Prostate gland (tissue), 2 donors: ENCODE measurements around the gene CDK14. TPM values are rescaled to one million over a fixed set of nuclear protein-coding genes. Genes with fewer than 3 reads are reported as not detected.

ENCODE experiments used
- DNase-seq: peaks from one replicate; pipeline ENCODE4 v3.0.0-alpha.2; 2019; ENCODE audit warnings: low spot score
- H3K27ac ChIP-seq, 2 donors: fragments of 200-600 bp; sonication (generic); 2 replicates each; pipeline ENCODE4 v1.5.1; 2017 to 2019
- H3K27me3 ChIP-seq: fragments of 200-600 bp; sonication (generic); replicated peaks from 2 replicates; pipeline ENCODE4 v1.5.1; 2019; ENCODE audit not compliant: insufficient read depth
- H3K36me3 ChIP-seq, 2 donors: fragments of 200-600 bp; sonication (generic); 1 replicate in 1 of 2; 2 replicates in 1 of 2; pipeline versions ENCODE4 v1.5.1 to v1.8.1; 2017 to 2019
- H3K4me1 ChIP-seq: fragments of 200-600 bp; sonication (generic); replicated peaks from 2 replicates; pipeline ENCODE4 v1.5.1; 2019
- H3K4me3 ChIP-seq, 2 donors: fragments of 200-600 bp; sonication (generic); 2 replicates each; pipeline ENCODE4 v1.5.1; 2017 to 2019
- H3K9me3 ChIP-seq: fragments of 200-600 bp; sonication (generic); 2 replicates; pipeline ENCODE4 v1.5.1; 2017
- POLR2A ChIP-seq: fragments of 450-650 bp; IDR thresholded peaks from one replicate; pipeline ENCODE4 v1.6.1; 2016; ENCODE audit warnings: antibody characterized with exemption, mild to moderate bottlenecking
- POLR2AphosphoS5 ChIP-seq: sonication (generic); formaldehyde crosslinking; IDR thresholded peaks from one replicate; pipeline ENCODE4 v1.6.1; 2017; ENCODE audit warnings: antibody characterized with exemption
- WGBS: methylation state at CpG from one replicate; pipeline ENCODE4 v1.1.5; 2018; 5-methylcytosine and 5-hydroxymethylcytosine counted together
- intact Hi-C: fragments of 100-400 bp; cut with DNase I; formaldehyde crosslinking; loops from one replicate; pipeline ENCODE4 v1.14.2; 2022
- total RNA-seq, 2 donors: library from RNA; depleted of rRNA; stranded (reverse); fragments of >200 nt; gene quantifications; one replicate each; pipeline ENCODE4 v1.1.0, GENCODE V29; 2016
- TF ChIP-seq, protein P1 (sequence below), 4 experiments: fragments of 200-600 bp in 2 of 4; fragments of 450-650 bp in 2 of 4; sonication (generic) in 2 of 4; IDR thresholded peaks; 1 replicate in 3 of 4; 2 replicates in 1 of 4; pipeline ENCODE4 v1.5.1; 2016 to 2019; ENCODE audit warnings: antibody characterized with exemption in 4 of 4, mild to moderate bottlenecking in 2 of 4, moderate library complexity in 2 of 4

CDK14 gene
- total RNA-seq, 2 donors from 2014 or later = 13.7 to 20.7 TPM

DNA sequence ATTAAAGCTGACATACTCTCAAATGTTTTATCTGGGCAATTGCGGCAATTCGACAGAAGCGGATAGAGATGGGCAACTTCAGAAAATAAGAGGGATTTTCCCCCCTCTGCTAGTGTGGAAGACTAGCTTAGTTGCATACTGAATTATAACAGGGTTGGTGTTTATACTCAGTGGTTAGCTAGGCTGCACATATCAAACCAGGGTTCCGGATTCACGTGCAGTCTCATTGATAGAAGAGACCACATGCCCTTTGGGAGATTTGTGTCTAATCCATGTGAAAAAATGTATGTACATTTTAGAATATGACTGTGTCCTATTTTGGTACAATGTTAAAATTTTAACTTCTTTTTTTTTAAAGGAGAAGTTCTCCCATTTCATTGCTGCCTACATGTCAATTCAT is 531.2 kb downstream of the CDK14 start:
- Histone ChIP-seq H3K9me3 (no peaks in the 10 kb centered on the region), H3K36me3 (no peaks in the 10 kb centered on the region), H3K27me3 (no peaks in the 10 kb centered on the region), H3K4me3 (no peak overlapping the region), H3K27ac (no peak overlapping the region), H3K4me1 (no peaks in the 10 kb centered on the region)
- WGBS = 90% methylated on average over 5 of the region's 5 CpGs
- DNase-seq = no peak
- TF ChIP-seq POLR2A (no peak), POLR2AphosphoS5 (no peak)
- TF ChIP-seq, protein P1, sequence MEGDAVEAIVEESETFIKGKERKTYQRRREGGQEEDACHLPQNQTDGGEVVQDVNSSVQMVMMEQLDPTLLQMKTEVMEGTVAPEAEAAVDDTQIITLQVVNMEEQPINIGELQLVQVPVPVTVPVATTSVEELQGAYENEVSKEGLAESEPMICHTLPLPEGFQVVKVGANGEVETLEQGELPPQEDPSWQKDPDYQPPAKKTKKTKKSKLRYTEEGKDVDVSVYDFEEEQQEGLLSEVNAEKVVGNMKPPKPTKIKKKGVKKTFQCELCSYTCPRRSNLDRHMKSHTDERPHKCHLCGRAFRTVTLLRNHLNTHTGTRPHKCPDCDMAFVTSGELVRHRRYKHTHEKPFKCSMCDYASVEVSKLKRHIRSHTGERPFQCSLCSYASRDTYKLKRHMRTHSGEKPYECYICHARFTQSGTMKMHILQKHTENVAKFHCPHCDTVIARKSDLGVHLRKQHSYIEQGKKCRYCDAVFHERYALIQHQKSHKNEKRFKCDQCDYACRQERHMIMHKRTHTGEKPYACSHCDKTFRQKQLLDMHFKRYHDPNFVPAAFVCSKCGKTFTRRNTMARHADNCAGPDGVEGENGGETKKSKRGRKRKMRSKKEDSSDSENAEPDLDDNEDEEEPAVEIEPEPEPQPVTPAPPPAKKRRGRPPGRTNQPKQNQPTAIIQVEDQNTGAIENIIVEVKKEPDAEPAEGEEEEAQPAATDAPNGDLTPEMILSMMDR (IDR thresholded peaks at IDR 0.05) = no peak
- intact Hi-C loops = no loop called here

GRCh38 chr7:91127959-91128358 is 531.8 kb downstream of the CDK14 start:
- intact Hi-C loops = no loop called here
- TF ChIP-seq POLR2A (no peak), POLR2AphosphoS5 (no peak)
- TF ChIP-seq, protein P1 (IDR thresholded peaks at IDR 0.05) = no peak
- Histone ChIP-seq H3K27ac (no peak overlapping the region), H3K36me3 (no peaks in the 10 kb centered on the region), H3K4me3 (no peak overlapping the region), H3K9me3 (no peaks in the 10 kb centered on the region), H3K27me3 (no peaks in the 10 kb centered on the region), H3K4me1 (no peaks in the 10 kb centered on the region)
- 7% methylated on average over 3 of the region's 3 CpGs for WGBS
- DNase-seq = no peak

- WGBS = 54% methylated on average over 6 of the region's 6 CpGs
- H3K4me1 ChIP-seq = no peaks in the 10 kb centered on the region
- H3K27ac ChIP-seq = no peak overlapping the region
- no peak overlapping the region for H3K4me3 ChIP-seq
- TF ChIP-seq POLR2AphosphoS5 (no peak), POLR2A (no peak)
- TF ChIP-seq, protein P1 (IDR thresholded peaks at IDR 0.05) = no peak
- DNase-seq = no peak
- no peaks in the 10 kb centered on the region for H3K36me3 ChIP-seq
- no peaks in the 10 kb centered on the region for H3K9me3 ChIP-seq
- intact Hi-C loops = no loop called here
- no peaks in the 10 kb centered on the region for H3K27me3 ChIP-seq
Observed at GRCh38 chr7:91128683-91129348, 532.7 kb downstream of the CDK14 start.

DNA sequence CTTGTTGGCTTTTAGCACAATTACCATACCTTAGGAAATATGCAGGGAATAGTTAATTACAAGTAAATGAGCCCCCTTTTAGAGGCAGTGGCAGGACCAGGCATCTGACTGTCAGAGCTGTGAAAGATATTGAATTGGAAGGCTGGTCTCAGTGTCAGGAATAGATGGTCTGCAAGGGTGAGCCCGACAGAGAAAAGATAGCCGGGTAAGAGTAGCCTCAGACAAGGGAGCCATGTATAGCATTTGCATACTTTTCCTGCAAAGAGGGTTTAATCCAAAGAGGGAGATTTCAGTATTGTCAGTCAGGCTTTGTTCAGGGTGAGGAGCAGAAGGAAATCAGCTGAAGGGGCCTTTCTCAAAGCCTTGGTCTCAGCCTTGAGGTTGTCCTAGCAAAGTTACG is 539.2 kb downstream of the CDK14 start:
- H3K4me1 ChIP-seq = no peaks in the 10 kb centered on the region
- intact Hi-C loops = no loop called here
- H3K27me3 ChIP-seq = no peaks in the 10 kb centered on the region
- H3K36me3 ChIP-seq = no peaks in the 10 kb centered on the region
- no peaks in the 10 kb centered on the region for H3K9me3 ChIP-seq
- WGBS = 89% methylated on average over 3 of the region's 3 CpGs
- no peak for DNase-seq
- no peak overlapping the region for H3K27ac ChIP-seq
- no peak overlapping the region for H3K4me3 ChIP-seq
- TF ChIP-seq POLR2A (no peak), POLR2AphosphoS5 (no peak)
- TF ChIP-seq, protein P1 (IDR thresholded peaks at IDR 0.05) = no peak

GRCh38 chr7:91135703-91136430 is 539.7 kb downstream of the CDK14 start:
- TF ChIP-seq POLR2AphosphoS5 (no peak), POLR2A (no peak)
- TF ChIP-seq, protein P1 (IDR thresholded peaks at IDR 0.05) = no peak
- H3K4me3 ChIP-seq = no peak overlapping the region
- DNase-seq = no peak
- H3K9me3 ChIP-seq = no peaks in the 10 kb centered on the region
- no peaks in the 10 kb centered on the region for H3K36me3 ChIP-seq
- H3K27me3 ChIP-seq = no peaks in the 10 kb centered on the region
- WGBS = 76% methylated on average over 4 of the region's 4 CpGs
- intact Hi-C loops = no loop called here
- H3K27ac ChIP-seq = no peak overlapping the region
- H3K4me1 ChIP-seq = no peaks in the 10 kb centered on the region
